Measurements from ENCODE around the gene COL15A1.

Gene COL15A1

GRCh38 chr9:99079542-99079941, 135.8 kb downstream of the COL15A1 start:
- H3F3A ChIP-seq (ENCODE audit: insufficient read depth, low read length), result no peaks in the 10 kb centered on the region
- H3K79me2 ChIP-seq (ENCODE audit: low read length), result no peaks in the 10 kb centered on the region
- H3K9me3 ChIP-seq (replicated peaks; ENCODE audit: insufficient read depth, low read length), result no peaks in the 10 kb centered on the region
- DNase-seq, result no peak
- TF ChIP-seq EZH2phosphoT487 (IDR thresholded peaks at IDR 0.05; ENCODE audit: low read length) (no peak), EZH2 (optimal IDR thresholded peaks at IDR 0.05; ENCODE audit: low read depth, low read length) (no peak), CTCF (IDR thresholded peaks at IDR 0.05; ENCODE audit: low read length) (no peak)
- H3K9ac ChIP-seq (ENCODE audit: low read length), result no peak overlapping the region
- no peaks in the 10 kb centered on the region for H3K27me3 ChIP-seq (replicated peaks; ENCODE audit: insufficient read depth, low read length)
- H3K9me2 ChIP-seq (replicated peaks; ENCODE audit: insufficient read depth, low read length), result no peaks in the 10 kb centered on the region
- no peaks in the 10 kb centered on the region for H3K36me3 ChIP-seq (replicated peaks; ENCODE audit: insufficient read depth, low read length)
- H3K27ac ChIP-seq (ENCODE audit: low read length), result no peak overlapping the region
- H2AFZ ChIP-seq (ENCODE audit: low read length), result no peak overlapping the region
- H4K20me1 ChIP-seq (ENCODE audit: insufficient read depth, low read length), result no peaks in the 10 kb centered on the region
- H3K4me1 ChIP-seq (ENCODE audit: low read length), result 0 out of 2 replicates have a peak, but pooled peaks cover 8% of the 10 kb centered on the region
- no peak overlapping the region for H3K4me3 ChIP-seq (ENCODE audit: low read length)
- H3K4me2 ChIP-seq (ENCODE audit: low read depth, low read length), result no peak overlapping the region

GRCh38 chr9:99083051-99083450, 139.3 kb downstream of the COL15A1 start:
- Histone ChIP-seq H4K20me1 (ENCODE audit: insufficient read depth, low read length) (no peaks in the 10 kb centered on the region), H3K9me3 (replicated peaks; ENCODE audit: insufficient read depth, low read length) (no peaks in the 10 kb centered on the region), H2AFZ (ENCODE audit: low read length) (no peak overlapping the region), H3K27ac (ENCODE audit: low read length) (no peak overlapping the region), H3K27me3 (replicated peaks; ENCODE audit: insufficient read depth, low read length) (no peaks in the 10 kb centered on the region), H3K79me2 (ENCODE audit: low read length) (no peaks in the 10 kb centered on the region), H3K4me2 (ENCODE audit: low read depth, low read length) (no peak overlapping the region), H3K9ac (ENCODE audit: low read length) (no peak overlapping the region), H3F3A (ENCODE audit: insufficient read depth, low read length) (no peaks in the 10 kb centered on the region), H3K9me2 (replicated peaks; ENCODE audit: insufficient read depth, low read length) (no peaks in the 10 kb centered on the region), H3K4me3 (ENCODE audit: low read length) (no peak overlapping the region), H3K36me3 (replicated peaks; ENCODE audit: insufficient read depth, low read length) (no peaks in the 10 kb centered on the region), H3K4me1 (ENCODE audit: low read length) (no peaks in the 10 kb centered on the region)
- no peak for DNase-seq
- TF ChIP-seq EZH2phosphoT487 (IDR thresholded peaks at IDR 0.05; ENCODE audit: low read length) (no peak), CTCF (IDR thresholded peaks at IDR 0.05; ENCODE audit: low read length) (no peak), EZH2 (optimal IDR thresholded peaks at IDR 0.05; ENCODE audit: low read depth, low read length) (no peak)

- H3K9ac ChIP-seq (ENCODE audit: low read length), result no peak overlapping the region
- DNase-seq, result no peak
These were observed 142.5 kb downstream of the COL15A1 start for GRCh38 chr9:99085949-99086948.

More at GRCh38 chr9:99085949-99086948, 142.5 kb downstream of the COL15A1 start:
- Histone ChIP-seq H3K27ac (ENCODE audit: low read length) (no peak overlapping the region), H3K36me3 (replicated peaks; ENCODE audit: insufficient read depth, low read length) (no peaks in the 10 kb centered on the region), H3K9me3 (replicated peaks; ENCODE audit: insufficient read depth, low read length) (no peaks in the 10 kb centered on the region), H3K9me2 (replicated peaks; ENCODE audit: insufficient read depth, low read length) (no peaks in the 10 kb centered on the region), H4K20me1 (ENCODE audit: insufficient read depth, low read length) (no peaks in the 10 kb centered on the region), H3K4me3 (ENCODE audit: low read length) (no peak overlapping the region), H3K27me3 (replicated peaks; ENCODE audit: insufficient read depth, low read length) (no peaks in the 10 kb centered on the region), H3K4me1 (ENCODE audit: low read length) (no peaks in the 10 kb centered on the region), H3K79me2 (ENCODE audit: low read length) (no peaks in the 10 kb centered on the region), H3K4me2 (ENCODE audit: low read depth, low read length) (no peak overlapping the region), H3F3A (ENCODE audit: insufficient read depth, low read length) (no peaks in the 10 kb centered on the region), H2AFZ (ENCODE audit: low read length) (no peak overlapping the region)
- no peak for TF ChIP-seq EZH2phosphoT487 (IDR thresholded peaks at IDR 0.05; ENCODE audit: low read length)
- no peak for TF ChIP-seq CTCF (IDR thresholded peaks at IDR 0.05; ENCODE audit: low read length)
- TF ChIP-seq EZH2 (optimal IDR thresholded peaks at IDR 0.05; ENCODE audit: low read depth, low read length), result no peak
